GM18517 (cell line): Measurements from ENCODE around the gene DTNA.
"Not testable (repeated sequence)": the region's sequence is repeated elsewhere in the genome, so short reads cannot be mapped to it uniquely, and the experiment has no call there.

Source experiments
- ATAC-seq: cut with Tn5 transposase; IDR thresholded peaks from one replicate; pipeline ENCODE4 v1.9.1; 2021; ENCODE audit warnings: mild to moderate bottlenecking, moderate library complexity; ENCODE audit not compliant: unreplicated experiment

DTNA gene

GRCh38 chr18:34887881-34888580, 177.9 kb downstream of the DTNA start:
- ATAC-seq = no peak

GRCh38 chr18:34890486-34891085, 180.5 kb downstream of the DTNA start:
- ATAC-seq = no peak

GRCh38 chr18:34892379-34892778, 182.3 kb downstream of the DTNA start:
- ATAC-seq = no peak

- ATAC-seq = no peak
Measured at GRCh38 chr18:34893239-34893638, 183.1 kb downstream of the DTNA start.

GRCh38 chr18:34901299-34901698, 191.2 kb downstream of the DTNA start:
- no peak for ATAC-seq

GRCh38 chr18:34904994-34905393, 194.9 kb downstream of the DTNA start:
- ATAC-seq = no peak

- not testable (repeated sequence) for ATAC-seq
Measured at GRCh38 chr18:34906985-34907384, 196.9 kb downstream of the DTNA start.

- ATAC-seq = no peak
Measured at GRCh38 chr18:34909637-34910364, 199.7 kb downstream of the DTNA start.

- ATAC-seq = no peak
Measured at GRCh38 chr18:34911081-34911480, 201.0 kb downstream of the DTNA start.

GRCh38 chr18:34911661-34912384, 201.7 kb downstream of the DTNA start:
- no peak for ATAC-seq

- ATAC-seq = no peak
Measured at GRCh38 chr18:34913837-34914661, 204.0 kb downstream of the DTNA start.

- no peak for ATAC-seq
Measured at GRCh38 chr18:34915046-34915445, 204.9 kb downstream of the DTNA start.

- not testable (repeated sequence) for ATAC-seq
Measured at GRCh38 chr18:34916539-34916938, 206.4 kb downstream of the DTNA start.

GRCh38 chr18:34918856-34919255, 208.8 kb downstream of the DTNA start:
- ATAC-seq = no peak

GRCh38 chr18:34921226-34921625, 211.1 kb downstream of the DTNA start:
- ATAC-seq = no peak

GRCh38 chr18:34921811-34922385, 211.8 kb downstream of the DTNA start:
- ATAC-seq = no peak

GRCh38 chr18:34922594-34922993, 212.5 kb downstream of the DTNA start:
- ATAC-seq = not testable (repeated sequence)

GRCh38 chr18:34923911-34924310, 213.8 kb downstream of the DTNA start:
- no peak for ATAC-seq

GRCh38 chr18:34926683-34927082, 216.6 kb downstream of the DTNA start:
- ATAC-seq = no peak

- ATAC-seq = no peak
Measured at GRCh38 chr18:34928088-34928753, 218.1 kb downstream of the DTNA start.
